ENCODE measurements around the gene MAP3K13.

- TF ChIP-seq ZNF274 (IDR thresholded peaks at IDR 0.05; ENCODE audit: low read depth, low read length) (no peak), SUZ12 (IDR thresholded peaks at IDR 0.05; ENCODE audit: extremely low read depth, insufficient read depth, insufficient read length) (no peak), YY1 (IDR thresholded peaks at IDR 0.05; ENCODE audit: insufficient read depth, insufficient read length) (no peak)
Measured at GRCh38 chr3:185444329-185444728, 81.4 kb downstream of the MAP3K13 start.
